Effector memory CD4-positive, alpha-beta T cell (primary cell): ENCODE data around the gene MACROD2.
"Not testable (repeated sequence)": the region's sequence is repeated elsewhere in the genome, so short reads cannot be mapped to it uniquely, and the experiment has no call there.

Experiments
- DNase-seq, 3 donors: peaks; one replicate each; pipeline ENCODE4 v3.0.0-alpha.2; 2020
- H3K27ac ChIP-seq: 2 replicates; pipeline ENCODE4 v1.7.0; 2013; ENCODE audit warnings: mild to moderate bottlenecking, low read length, moderate library complexity; ENCODE audit not compliant: insufficient read depth, poor library complexity, severe bottlenecking
- H3K27me3 ChIP-seq: replicated peaks from 2 replicates; pipeline ENCODE4 v1.7.0; 2013; ENCODE audit warnings: mild to moderate bottlenecking, low read length; ENCODE audit not compliant: insufficient read depth, control insufficient read depth, poor library complexity, severe bottlenecking
- H3K36me3 ChIP-seq: 2 replicates; pipeline ENCODE4 v1.7.0; 2013; ENCODE audit warnings: mild to moderate bottlenecking, low read length, moderate library complexity; ENCODE audit not compliant: control insufficient read depth, insufficient read depth
- H3K4me1 ChIP-seq: 2 replicates; pipeline ENCODE4 v1.7.0; 2013; ENCODE audit warnings: low read length, mild to moderate bottlenecking; ENCODE audit not compliant: control insufficient read depth, insufficient read depth, poor library complexity, severe bottlenecking
- H3K4me3 ChIP-seq: 2 replicates; pipeline ENCODE4 v1.7.0; 2013; ENCODE audit warnings: low read length, low read depth, mild to moderate bottlenecking; ENCODE audit not compliant: insufficient read depth, poor library complexity, severe bottlenecking
- H3K9me3 ChIP-seq: 2 replicates; pipeline ENCODE4 v1.7.0; 2013; ENCODE audit warnings: mild to moderate bottlenecking, low read length, moderate library complexity; ENCODE audit not compliant: control insufficient read depth

The MACROD2 gene

DNA sequence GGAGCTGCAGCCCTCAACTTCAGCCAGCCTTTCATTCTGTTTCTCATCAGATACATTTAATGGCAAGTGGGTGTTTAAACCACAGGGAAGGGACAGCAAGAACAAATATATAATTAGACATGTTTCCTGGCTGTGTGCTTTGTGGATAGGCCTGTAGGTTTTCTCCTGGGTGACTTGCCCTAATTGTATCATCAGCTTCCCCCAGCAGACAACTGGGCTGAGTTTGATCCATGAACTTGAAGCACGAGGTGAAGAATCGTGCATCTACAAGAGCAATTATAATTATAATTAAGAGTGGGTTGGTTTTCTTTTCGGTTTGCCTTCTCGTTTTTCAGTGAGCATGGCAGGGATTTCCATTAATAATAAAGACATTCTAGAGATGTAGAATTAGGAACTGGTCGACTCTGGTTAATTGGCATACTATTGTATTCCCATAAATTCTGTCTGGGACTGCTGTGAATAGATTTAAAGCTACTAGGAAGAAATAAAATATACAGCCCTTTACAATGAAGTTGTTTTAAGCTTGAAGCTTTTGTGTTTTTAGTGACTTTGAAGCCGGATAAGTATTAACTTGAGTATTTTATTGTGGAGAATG, 1525.7 kb downstream of the MACROD2 start:
- Histone ChIP-seq H3K27ac (no peak overlapping the region), H3K36me3 (no peaks in the 10 kb centered on the region), H3K9me3 (no peaks in the 10 kb centered on the region), H3K4me3 (no peak overlapping the region), H3K4me1 (no peaks in the 10 kb centered on the region), H3K27me3 (no peaks in the 10 kb centered on the region)
- no peak for DNase-seq

DNA sequence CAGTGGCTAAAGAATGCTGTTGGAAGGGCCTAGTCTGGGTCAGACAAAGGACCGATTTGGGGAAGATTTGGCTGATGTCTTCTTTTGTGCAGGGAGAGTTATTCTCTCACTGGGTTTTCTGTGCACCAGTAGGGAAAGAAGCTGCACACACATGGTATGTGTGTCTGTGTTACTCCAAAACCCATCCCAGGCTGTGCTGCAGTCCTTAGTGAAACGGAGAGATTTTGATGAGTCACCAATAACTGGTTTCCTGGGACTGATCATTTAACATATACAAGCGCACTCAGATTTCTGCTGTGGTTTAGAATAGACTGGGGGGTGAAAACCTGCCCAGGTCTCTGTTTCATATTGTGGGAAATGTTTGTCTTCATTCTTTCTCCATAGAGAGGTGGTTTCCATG, 1528.1 kb downstream of the MACROD2 start:
- Histone ChIP-seq H3K4me1 (no peaks in the 10 kb centered on the region), H3K4me3 (no peak overlapping the region), H3K27me3 (no peaks in the 10 kb centered on the region), H3K36me3 (no peaks in the 10 kb centered on the region), H3K27ac (no peak overlapping the region), H3K9me3 (no peaks in the 10 kb centered on the region)
- no peak for DNase-seq

DNA sequence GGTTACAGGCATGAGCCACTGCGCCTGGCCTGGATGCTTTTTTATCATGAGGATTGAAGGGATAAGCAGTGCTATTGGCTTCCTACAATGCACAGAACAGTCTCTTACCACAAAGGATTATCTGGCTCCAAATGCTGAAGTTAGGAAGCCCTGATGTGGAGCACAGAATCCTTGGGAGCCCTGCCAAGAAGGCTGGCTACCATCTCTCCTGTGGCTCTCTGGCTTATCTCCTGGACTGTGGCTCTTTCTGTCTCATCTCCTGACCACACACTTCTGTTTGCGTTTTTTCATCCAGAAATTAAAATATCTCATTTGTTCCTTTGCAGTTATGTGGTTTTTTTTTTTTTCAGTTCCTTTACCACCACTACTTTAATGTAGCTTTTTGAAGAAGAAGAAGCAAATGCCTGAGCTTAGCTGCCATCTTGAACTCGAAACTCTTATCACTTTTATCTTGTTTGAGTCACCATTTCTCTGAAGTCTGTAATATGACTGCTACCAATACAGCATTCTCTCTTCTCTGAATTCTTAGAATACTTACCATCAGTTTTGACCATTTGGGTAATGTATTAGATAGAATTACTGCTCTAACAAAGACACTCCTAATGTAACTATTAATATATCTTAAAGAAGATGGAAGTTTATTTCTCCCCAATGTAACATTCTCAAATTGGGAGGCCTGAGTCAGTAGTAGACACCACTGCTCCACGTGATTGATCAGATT, 1533.2 kb downstream of the MACROD2 start:
- no peaks in the 10 kb centered on the region for H3K4me1 ChIP-seq
- H3K27ac ChIP-seq, result no peak overlapping the region
- H3K36me3 ChIP-seq, result no peaks in the 10 kb centered on the region
- H3K27me3 ChIP-seq, result no peaks in the 10 kb centered on the region
- H3K9me3 ChIP-seq, result no peaks in the 10 kb centered on the region
- no peak overlapping the region for H3K4me3 ChIP-seq
- no peak for DNase-seq

DNA sequence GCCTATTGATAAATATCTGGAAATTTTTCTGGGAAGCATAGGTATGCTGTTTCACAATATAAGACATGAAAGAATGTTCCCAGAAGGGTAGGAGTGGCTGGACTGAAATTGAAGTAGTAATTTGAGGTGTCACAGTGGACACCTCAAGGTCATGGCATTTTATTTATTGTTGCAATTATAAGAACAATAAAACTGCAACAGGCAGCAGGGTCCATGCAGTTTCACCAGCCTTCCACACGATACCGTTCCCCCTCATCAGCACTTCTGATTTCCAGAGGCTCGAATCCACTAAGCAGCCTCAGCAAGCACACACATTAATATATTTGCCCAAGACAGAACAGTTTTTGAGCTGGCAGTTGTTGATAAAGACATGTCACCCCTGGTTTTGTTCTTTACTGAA, 1540.5 kb downstream of the MACROD2 start:
- no peaks in the 10 kb centered on the region for H3K9me3 ChIP-seq
- H3K4me3 ChIP-seq, result no peak overlapping the region
- no peak overlapping the region for H3K27ac ChIP-seq
- H3K4me1 ChIP-seq, result no peaks in the 10 kb centered on the region
- no peaks in the 10 kb centered on the region for H3K27me3 ChIP-seq
- no peaks in the 10 kb centered on the region for H3K36me3 ChIP-seq
- no peak for DNase-seq

DNA sequence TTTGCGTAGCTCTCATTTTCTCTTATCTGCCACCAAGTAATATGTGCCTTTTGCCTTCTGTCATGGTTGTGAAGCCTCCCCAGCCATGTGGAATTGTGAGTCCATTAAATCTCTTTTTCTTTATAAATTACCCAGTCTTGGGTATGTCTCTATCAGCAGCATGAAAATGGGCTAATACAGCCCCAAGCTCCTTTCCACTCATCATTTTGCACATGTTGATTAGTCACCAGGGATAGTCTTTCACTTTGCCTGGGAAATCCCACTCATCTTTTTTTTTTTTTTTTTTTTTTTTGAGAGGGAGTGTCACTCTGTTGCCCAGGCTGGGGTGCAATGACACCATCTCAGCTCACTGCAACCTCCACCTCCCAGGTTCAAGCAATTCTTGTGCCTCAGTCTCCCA, 1541.9 kb downstream of the MACROD2 start:
- not testable (repeated sequence) for H3K4me3 ChIP-seq, H3K4me1 ChIP-seq, H3K27ac ChIP-seq, DNase-seq, H3K27me3 ChIP-seq, H3K9me3 ChIP-seq, H3K36me3 ChIP-seq

DNA sequence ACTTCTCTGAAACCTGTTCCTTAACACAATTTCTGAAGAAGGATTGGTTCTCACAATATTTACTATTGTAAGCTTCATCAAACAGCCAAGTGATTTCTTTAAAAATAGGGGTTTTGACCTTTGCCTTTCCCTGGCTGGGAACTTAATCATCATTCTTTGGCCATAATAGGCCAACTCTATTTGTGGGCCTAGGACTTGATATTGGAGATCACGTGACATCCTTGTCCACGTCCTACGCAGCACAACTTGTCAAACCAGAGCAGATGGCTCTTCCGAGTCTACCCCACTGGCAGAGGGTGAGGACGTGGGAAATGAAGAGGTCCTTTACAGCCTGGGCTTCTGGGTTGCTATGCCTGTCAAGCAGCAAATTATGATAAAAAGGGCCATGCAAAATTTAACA, 1547.3 kb downstream of the MACROD2 start:
- H3K36me3 ChIP-seq, result no peaks in the 10 kb centered on the region
- H3K9me3 ChIP-seq, result no peaks in the 10 kb centered on the region
- no peak overlapping the region for H3K27ac ChIP-seq
- no peaks in the 10 kb centered on the region for H3K27me3 ChIP-seq
- no peak overlapping the region for H3K4me3 ChIP-seq
- no peaks in the 10 kb centered on the region for H3K4me1 ChIP-seq
- DNase-seq, result no peak

DNA sequence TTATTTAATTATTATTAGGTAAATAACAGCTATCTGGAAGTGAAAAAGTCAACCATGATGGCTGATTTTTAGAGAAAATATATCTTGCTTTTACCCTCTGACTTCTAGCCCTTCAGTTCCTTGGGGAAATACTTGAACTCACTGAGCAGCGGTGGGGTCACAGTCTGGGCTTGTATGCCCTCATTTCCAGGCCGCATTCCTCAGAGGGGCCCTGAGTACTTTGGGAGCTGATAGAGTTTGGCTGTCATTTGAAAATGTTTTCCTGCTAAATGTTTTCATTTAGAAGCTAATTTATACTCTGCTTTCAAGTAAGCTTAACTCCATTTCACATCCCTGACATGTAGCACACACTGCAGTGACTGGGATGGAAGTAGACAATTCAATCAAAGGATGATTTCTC, 1549.4 kb downstream of the MACROD2 start:
- no peaks in the 10 kb centered on the region for H3K36me3 ChIP-seq
- no peaks in the 10 kb centered on the region for H3K4me1 ChIP-seq
- DNase-seq, result no peak

DNA sequence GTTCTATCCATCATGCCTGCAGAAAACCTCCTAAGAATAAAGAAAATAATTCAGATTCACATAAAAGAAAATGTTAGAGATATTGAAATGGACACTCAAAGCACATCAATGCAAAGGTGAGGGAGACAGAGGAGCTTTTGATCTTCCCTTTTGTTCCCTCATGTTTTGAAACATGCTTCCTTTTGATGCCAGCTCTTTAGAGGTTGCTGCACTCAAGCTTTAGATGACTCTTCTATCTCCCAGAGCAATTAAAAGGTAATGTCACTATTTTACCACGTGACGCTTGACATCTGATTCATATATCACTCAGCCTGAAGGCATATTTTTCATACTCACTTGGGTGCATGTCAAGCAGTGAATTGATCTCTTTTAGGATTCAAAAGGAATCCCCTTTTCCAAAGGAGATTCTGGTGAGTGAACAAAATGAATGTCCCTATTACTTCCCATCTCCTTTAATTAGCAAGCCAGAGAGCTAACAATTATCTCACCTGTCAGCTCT, 1551.3 kb downstream of the MACROD2 start:
- no peak for DNase-seq
- Histone ChIP-seq H3K4me1 (no peaks in the 10 kb centered on the region), H3K4me3 (no peak overlapping the region), H3K27me3 (no peaks in the 10 kb centered on the region), H3K9me3 (no peaks in the 10 kb centered on the region), H3K36me3 (no peaks in the 10 kb centered on the region), H3K27ac (no peak overlapping the region)

More for the DNA sequence above, 1549.4 kb downstream of the MACROD2 start:
- H3K27ac ChIP-seq, result no peak overlapping the region
- no peak overlapping the region for H3K4me3 ChIP-seq
- H3K27me3 ChIP-seq, result no peaks in the 10 kb centered on the region
- H3K9me3 ChIP-seq, result no peaks in the 10 kb centered on the region

DNA sequence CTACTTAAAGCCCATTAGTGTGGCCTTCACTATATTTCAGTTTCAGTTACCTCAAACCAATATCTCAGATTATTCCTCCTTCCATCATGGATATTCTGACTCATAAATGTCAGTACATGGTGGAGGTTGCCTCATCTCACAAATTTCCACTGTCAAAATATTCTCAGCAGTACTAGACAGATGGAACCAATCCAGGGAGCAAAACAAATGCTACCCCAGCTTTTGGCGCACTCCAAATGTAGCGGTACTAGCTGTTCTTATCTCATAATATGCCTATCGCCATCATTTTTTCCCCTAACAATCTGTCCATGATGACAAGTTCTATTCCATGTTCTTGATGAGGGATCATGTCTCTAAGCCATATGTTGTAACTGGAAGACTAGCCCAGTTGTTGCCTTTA, 1551.8 kb downstream of the MACROD2 start:
- no peak overlapping the region for H3K27ac ChIP-seq
- H3K36me3 ChIP-seq, result no peaks in the 10 kb centered on the region
- H3K27me3 ChIP-seq, result no peaks in the 10 kb centered on the region
- no peak for DNase-seq
- H3K4me1 ChIP-seq, result no peaks in the 10 kb centered on the region
- H3K9me3 ChIP-seq, result peaks cover 2% of the 10 kb centered on the region
- H3K4me3 ChIP-seq, result no peak overlapping the region

DNA sequence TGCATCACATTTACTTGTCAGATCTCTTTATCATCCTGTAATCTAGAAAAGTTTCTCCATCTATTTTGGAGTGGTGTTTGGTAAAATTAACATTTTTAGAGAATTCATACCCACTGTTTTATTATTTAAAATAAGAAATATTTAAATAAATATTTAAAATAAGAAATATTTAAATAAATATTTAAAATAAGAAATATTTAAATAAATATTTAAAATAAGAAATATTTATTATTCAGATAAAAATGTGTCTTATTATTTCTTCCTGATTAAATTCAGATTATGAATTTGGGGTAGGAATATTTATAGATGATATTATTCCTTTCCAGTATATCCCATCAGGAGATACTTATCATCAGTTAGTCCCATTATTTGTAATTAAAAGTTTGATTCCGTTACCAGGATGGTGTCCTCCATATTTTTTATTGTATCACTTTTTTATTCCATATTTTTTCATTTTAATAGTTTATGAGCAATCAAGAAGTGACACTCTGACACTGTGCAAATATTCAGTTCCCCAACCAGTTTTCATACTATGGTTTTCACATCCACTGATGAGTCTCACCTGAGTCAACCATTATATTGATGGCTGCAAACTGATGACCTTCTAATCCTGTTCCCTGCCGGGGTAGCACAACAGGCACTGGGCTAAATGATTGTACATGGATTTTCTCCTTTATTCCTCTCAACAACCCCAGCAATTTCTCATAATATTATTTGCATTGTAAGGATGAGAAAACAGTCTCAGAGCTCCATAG, 1555.0 kb downstream of the MACROD2 start:
- DNase-seq, result no peak
- no peaks in the 10 kb centered on the region for H3K4me1 ChIP-seq

More for the DNA sequence above, 1555.0 kb downstream of the MACROD2 start:
- Histone ChIP-seq H3K27ac (no peak overlapping the region), H3K4me3 (no peak overlapping the region), H3K36me3 (no peaks in the 10 kb centered on the region), H3K9me3 (peaks cover 4% of the 10 kb centered on the region), H3K27me3 (no peaks in the 10 kb centered on the region)
